GM23338 (cell line): ENCODE measurements around the gene PTPRJ. TPM values are rescaled to one million over a fixed set of nuclear protein-coding genes. Genes with fewer than 3 reads are reported as not detected.
"Not testable (repeated sequence)": the region's sequence is repeated elsewhere in the genome, so short reads cannot be mapped to it uniquely, and the experiment has no call there.

Experiments
- ATAC-seq: fragments of 200-7000 bp; cut with Tn5 transposase; 3 replicates; pipeline ENCODE4 v1.9.1; 2020
- DNase-seq: peaks from one replicate; pipeline ENCODE4 v3.0.0-alpha.2; 2015; ENCODE audit warnings: low spot score
- H2AFZ ChIP-seq: fragments of 200-600 bp; sonication (generic); 2 replicates; pipeline ENCODE4 v1.8.0; 2016; ENCODE audit warnings: antibody characterized with exemption, mild to moderate bottlenecking, moderate library complexity
- H3F3A ChIP-seq: fragments of 200-600 bp; sonication (generic); replicated peaks from 2 replicates; pipeline ENCODE4 v1.8.0; 2017; ENCODE audit warnings: antibody characterized with exemption, mixed run types, low read depth
- H3K27ac ChIP-seq: fragments of 200-600 bp; sonication (generic); 2 replicates; pipeline ENCODE4 v1.6.1; 2016; ENCODE audit warnings: low read depth
- H3K27me3 ChIP-seq: fragments of 200-600 bp; sonication (generic); 2 replicates; pipeline ENCODE4 v1.8.0; 2016; ENCODE audit warnings: mild to moderate bottlenecking, mixed run types, moderate library complexity; ENCODE audit not compliant: insufficient read depth
- H3K36me3 ChIP-seq: fragments of 200-600 bp; sonication (generic); 2 replicates; pipeline ENCODE4 v1.8.0; 2016; ENCODE audit warnings: mild to moderate bottlenecking; ENCODE audit not compliant: insufficient read depth
- H3K4me1 ChIP-seq: fragments of 200-600 bp; sonication (generic); 2 replicates; pipeline ENCODE4 v1.8.0; 2016; ENCODE audit warnings: mild to moderate bottlenecking, moderate library complexity; ENCODE audit not compliant: insufficient read depth
- H3K4me2 ChIP-seq: fragments of 200-600 bp; sonication (generic); 2 replicates; pipeline ENCODE4 v1.7.1; 2017; ENCODE audit warnings: mixed run types
- H3K4me3 ChIP-seq: fragments of 200-600 bp; sonication (generic); 2 replicates; pipeline ENCODE4 v1.6.1; 2016; ENCODE audit warnings: mixed run types
- H3K79me2 ChIP-seq: fragments of 200-600 bp; sonication (generic); replicated peaks from 2 replicates; pipeline ENCODE4 v1.8.0; 2017; ENCODE audit warnings: mild to moderate bottlenecking; ENCODE audit not compliant: insufficient read depth
- H3K9me2 ChIP-seq: fragments of 200-600 bp; sonication (generic); 2 replicates; pipeline ENCODE4 v1.8.0; 2017; ENCODE audit not compliant: insufficient read depth
- H4K20me1 ChIP-seq: fragments of 200-600 bp; sonication (generic); replicated peaks from 2 replicates; pipeline ENCODE4 v1.8.0; 2017; ENCODE audit warnings: mild to moderate bottlenecking; ENCODE audit not compliant: insufficient read depth
- H3K27ac Mint-ChIP-seq: 2 replicates; pipeline ENCODE4 v1.8.0; 2020; ENCODE audit warnings: inconsistent platforms, mild to moderate bottlenecking, moderate library complexity, mixed read lengths
- H3K27me3 Mint-ChIP-seq: 3 replicates; pipeline ENCODE4 v1.8.0; 2022; ENCODE audit warnings: low read depth, mild to moderate bottlenecking, moderate library complexity, mixed read lengths, inconsistent platforms; ENCODE audit not compliant: insufficient read depth, poor library complexity
- H3K36me3 Mint-ChIP-seq: 3 replicates; pipeline ENCODE4 v1.8.0; 2021; ENCODE audit warnings: low read depth, mild to moderate bottlenecking, inconsistent platforms, moderate library complexity, mixed read lengths
- H3K4me1 Mint-ChIP-seq: 3 replicates; pipeline ENCODE4 v1.8.0; 2020; ENCODE audit warnings: mild to moderate bottlenecking, inconsistent platforms, mixed read lengths
- H3K4me3 Mint-ChIP-seq: 3 replicates; pipeline ENCODE4 v1.8.0; 2021; ENCODE audit warnings: moderate library complexity, mild to moderate bottlenecking, inconsistent platforms, mixed read lengths
- H3K9me3 Mint-ChIP-seq: 3 replicates; pipeline ENCODE4 v1.8.0; 2020; ENCODE audit warnings: moderate library complexity, mild to moderate bottlenecking, inconsistent platforms, mixed read lengths
- EZH2 ChIP-seq: fragments of 200-600 bp; sonication (generic); IDR thresholded peaks from one replicate; pipeline ENCODE4 v1.8.0; 2017; ENCODE audit warnings: antibody characterized with exemption, mild to moderate bottlenecking, low read depth; ENCODE audit not compliant: unreplicated experiment
- EZH2phosphoT487 ChIP-seq: fragments of 200-600 bp; sonication (generic); IDR thresholded peaks from one replicate; pipeline ENCODE4 v1.8.1; 2018; ENCODE audit warnings: antibody characterized with exemption; ENCODE audit not compliant: unreplicated experiment
- JUNB ChIP-seq: IDR thresholded peaks from one replicate; pipeline ENCODE4 v1.6.1; 2016; ENCODE audit warnings: antibody characterized with exemption; ENCODE audit not compliant: unreplicated experiment
- NANOG ChIP-seq: IDR thresholded peaks from 2 replicates; pipeline ENCODE4 v1.6.1; 2016; ENCODE audit warnings: antibody characterized with exemption, borderline replicate concordance
- POLR2AphosphoS5 ChIP-seq: IDR thresholded peaks from 2 replicates; pipeline ENCODE4 v1.6.1; 2016; ENCODE audit warnings: antibody characterized with exemption, low read depth
- ZNF114 ChIP-seq: fragments of 250-450 bp; sonication (Bioruptor Pico); IDR thresholded peaks from 2 replicates; pipeline ENCODE4 v1.5.0; 2020; ENCODE audit warnings: mild to moderate bottlenecking, moderate library complexity
- ZNF331 ChIP-seq: fragments of 250-450 bp; sonication (Bioruptor Pico); IDR thresholded peaks from 2 replicates; pipeline ENCODE4 v1.5.0; 2020; ENCODE audit warnings: low read depth, mild to moderate bottlenecking, moderate library complexity
- long read RNA-seq: library from polyadenylated mRNA; unstranded; transcript quantifications from one replicate; pipeline ENCODE4 v2.0.0, GENCODE V29; 2020; ENCODE audit not compliant: unreplicated experiment
- polyA plus RNA-seq: library from polyadenylated mRNA; unstranded; fragments of >200 nt; fragmentation: Nextera tagmentation; extraction: Ambion mirVana; gene quantifications from 2 replicates; pipeline ENCODE4 v1.2.1, GENCODE V29; 2016
- total RNA-seq: library from RNA; depleted of rRNA; stranded (reverse); fragments of >200 nt; shearing (Covaris generic); gene quantifications from 2 replicates; pipeline ENCODE4 v1.2.3, GENCODE V29; 2014; rRNA removed
- TF ChIP-seq, protein P1 (sequence below): IDR thresholded peaks from one replicate; pipeline ENCODE4 v1.6.1; 2018; ENCODE audit warnings: antibody characterized with exemption; ENCODE audit not compliant: unreplicated experiment
- TF ChIP-seq, protein P2 (sequence below), 2 experiments: fragments of 200-600 bp in 1 of 2; sonication (generic) in 1 of 2; conservative IDR thresholded peaks; 2 replicates each; pipeline versions ENCODE4 v1.5.1 to v1.6.1; 2016 to 2017; ENCODE audit warnings: antibody characterized with exemption in 2 of 2, low read depth in 2 of 2, mild to moderate bottlenecking in 2 of 2, moderate library complexity in 1 of 2

PTPRJ gene
- total RNA-seq (14.0 and 16.0 TPM in 2 replicates), polyA plus RNA-seq (3.8 and 4.2 TPM in 2 replicates)
- long read RNA-seq, partial matches to known transcripts = 0 of 2 reads
- long read RNA-seq, other reads (novel, unspliced or antisense) = 2 of 2 reads

DNA sequence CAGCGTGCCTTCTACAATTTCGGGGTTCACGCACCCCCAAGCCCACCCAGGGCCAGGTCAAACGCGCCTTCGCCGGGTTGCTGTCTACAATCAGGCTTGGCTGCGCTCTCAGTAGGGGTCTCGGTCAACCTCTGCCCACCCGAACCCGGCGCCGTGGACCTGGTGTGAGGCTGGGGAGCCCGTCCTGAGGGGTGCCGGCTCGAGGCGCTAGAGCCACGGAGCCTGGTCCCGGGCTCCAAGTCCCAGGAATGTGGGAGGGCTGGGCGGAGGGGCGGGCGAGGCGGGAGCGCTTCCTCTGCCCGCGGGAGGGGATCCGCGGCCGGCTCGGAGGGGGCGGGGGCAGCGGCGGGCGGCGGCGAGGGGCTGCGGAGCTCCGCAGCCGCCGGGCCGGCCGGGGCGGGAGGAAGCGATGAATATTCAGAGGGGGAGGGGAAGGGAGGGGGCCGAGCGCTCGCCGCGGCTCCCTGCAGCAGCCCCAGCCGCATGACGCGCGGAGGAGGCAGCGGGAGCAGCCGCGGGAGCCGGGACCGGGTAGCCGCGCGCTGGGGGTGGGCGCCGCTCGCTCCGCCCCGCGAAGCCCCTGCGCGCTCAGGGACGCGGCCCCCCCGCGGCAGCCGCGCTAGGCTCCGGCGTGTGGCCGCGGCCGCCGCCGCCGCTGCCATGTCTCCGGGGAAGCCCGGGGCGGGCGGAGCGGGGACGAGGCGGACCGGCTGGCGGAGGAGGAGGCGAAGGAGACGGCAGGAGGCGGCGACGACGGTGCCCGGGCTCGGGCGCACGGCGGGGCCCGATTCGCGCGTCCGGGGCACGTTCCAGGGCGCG is at the start of gene PTPRJ:
Gene PTPRJ, plus strand, starts transcription at position 472 of the 819 bp plus-strand sequence. CDS start 354 bp downstream, outside the sequence.
- ATAC-seq = peak; percentile 60

DNA sequence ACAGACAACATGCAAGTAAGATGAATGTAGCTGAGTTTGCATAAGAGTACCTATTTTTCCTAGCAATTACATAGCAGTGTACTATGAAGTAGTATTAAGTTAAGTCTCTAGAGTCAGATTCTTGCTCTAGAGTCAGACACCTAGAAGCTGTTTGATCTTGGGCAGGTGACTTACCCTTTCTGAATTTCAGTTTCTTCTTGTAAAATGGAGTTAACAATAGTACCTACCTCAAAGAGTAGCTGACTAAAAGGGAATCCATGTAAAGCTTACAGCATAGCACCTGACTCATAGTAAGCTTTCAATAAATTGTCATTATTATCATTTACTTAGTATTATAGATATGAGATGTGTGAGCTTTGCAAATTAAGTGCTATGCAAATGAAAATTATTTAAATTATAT is 47.8 kb upstream of the PTPRJ start:
- no peaks in the 10 kb centered on the region for H3K9me3 Mint-ChIP-seq
- Histone ChIP-seq H3K27me3 (no peaks in the 10 kb centered on the region), H3K4me3 (no peak overlapping the region), H3K79me2 (no peaks in the 10 kb centered on the region), H3K9me2 (no peaks in the 10 kb centered on the region), H3K4me2 (no peak overlapping the region), H2AFZ (no peak overlapping the region), H3K36me3 (no peaks in the 10 kb centered on the region), H3F3A (no peaks in the 10 kb centered on the region), H4K20me1 (no peaks in the 10 kb centered on the region), H3K4me1 (no peaks in the 10 kb centered on the region), H3K27ac (no peak overlapping the region)
- DNase-seq (no peak), ATAC-seq (no peak)
- H3K36me3 Mint-ChIP-seq = no peaks in the 10 kb centered on the region
- no peak overlapping the region for H3K27ac Mint-ChIP-seq
- H3K4me3 Mint-ChIP-seq = no peak overlapping the region
- peaks cover 6% of the 10 kb centered on the region; the same call in 2 of the 3 replicates for H3K4me1 Mint-ChIP-seq
- TF ChIP-seq NANOG = no peak
- TF ChIP-seq, protein P1, sequence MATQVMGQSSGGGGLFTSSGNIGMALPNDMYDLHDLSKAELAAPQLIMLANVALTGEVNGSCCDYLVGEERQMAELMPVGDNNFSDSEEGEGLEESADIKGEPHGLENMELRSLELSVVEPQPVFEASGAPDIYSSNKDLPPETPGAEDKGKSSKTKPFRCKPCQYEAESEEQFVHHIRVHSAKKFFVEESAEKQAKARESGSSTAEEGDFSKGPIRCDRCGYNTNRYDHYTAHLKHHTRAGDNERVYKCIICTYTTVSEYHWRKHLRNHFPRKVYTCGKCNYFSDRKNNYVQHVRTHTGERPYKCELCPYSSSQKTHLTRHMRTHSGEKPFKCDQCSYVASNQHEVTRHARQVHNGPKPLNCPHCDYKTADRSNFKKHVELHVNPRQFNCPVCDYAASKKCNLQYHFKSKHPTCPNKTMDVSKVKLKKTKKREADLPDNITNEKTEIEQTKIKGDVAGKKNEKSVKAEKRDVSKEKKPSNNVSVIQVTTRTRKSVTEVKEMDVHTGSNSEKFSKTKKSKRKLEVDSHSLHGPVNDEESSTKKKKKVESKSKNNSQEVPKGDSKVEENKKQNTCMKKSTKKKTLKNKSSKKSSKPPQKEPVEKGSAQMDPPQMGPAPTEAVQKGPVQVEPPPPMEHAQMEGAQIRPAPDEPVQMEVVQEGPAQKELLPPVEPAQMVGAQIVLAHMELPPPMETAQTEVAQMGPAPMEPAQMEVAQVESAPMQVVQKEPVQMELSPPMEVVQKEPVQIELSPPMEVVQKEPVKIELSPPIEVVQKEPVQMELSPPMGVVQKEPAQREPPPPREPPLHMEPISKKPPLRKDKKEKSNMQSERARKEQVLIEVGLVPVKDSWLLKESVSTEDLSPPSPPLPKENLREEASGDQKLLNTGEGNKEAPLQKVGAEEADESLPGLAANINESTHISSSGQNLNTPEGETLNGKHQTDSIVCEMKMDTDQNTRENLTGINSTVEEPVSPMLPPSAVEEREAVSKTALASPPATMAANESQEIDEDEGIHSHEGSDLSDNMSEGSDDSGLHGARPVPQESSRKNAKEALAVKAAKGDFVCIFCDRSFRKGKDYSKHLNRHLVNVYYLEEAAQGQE = no peak
- TF ChIP-seq JUNB = no peak
- TF ChIP-seq EZH2 = no peak
- no peak for TF ChIP-seq ZNF114 (CRISPR knock-in tag)
- TF ChIP-seq, protein P2, sequence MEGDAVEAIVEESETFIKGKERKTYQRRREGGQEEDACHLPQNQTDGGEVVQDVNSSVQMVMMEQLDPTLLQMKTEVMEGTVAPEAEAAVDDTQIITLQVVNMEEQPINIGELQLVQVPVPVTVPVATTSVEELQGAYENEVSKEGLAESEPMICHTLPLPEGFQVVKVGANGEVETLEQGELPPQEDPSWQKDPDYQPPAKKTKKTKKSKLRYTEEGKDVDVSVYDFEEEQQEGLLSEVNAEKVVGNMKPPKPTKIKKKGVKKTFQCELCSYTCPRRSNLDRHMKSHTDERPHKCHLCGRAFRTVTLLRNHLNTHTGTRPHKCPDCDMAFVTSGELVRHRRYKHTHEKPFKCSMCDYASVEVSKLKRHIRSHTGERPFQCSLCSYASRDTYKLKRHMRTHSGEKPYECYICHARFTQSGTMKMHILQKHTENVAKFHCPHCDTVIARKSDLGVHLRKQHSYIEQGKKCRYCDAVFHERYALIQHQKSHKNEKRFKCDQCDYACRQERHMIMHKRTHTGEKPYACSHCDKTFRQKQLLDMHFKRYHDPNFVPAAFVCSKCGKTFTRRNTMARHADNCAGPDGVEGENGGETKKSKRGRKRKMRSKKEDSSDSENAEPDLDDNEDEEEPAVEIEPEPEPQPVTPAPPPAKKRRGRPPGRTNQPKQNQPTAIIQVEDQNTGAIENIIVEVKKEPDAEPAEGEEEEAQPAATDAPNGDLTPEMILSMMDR (conservative IDR thresholded peaks at IDR 0.05; ENCODE audit: low read depth in 2 of 2) = no peak
- TF ChIP-seq POLR2AphosphoS5 = no peak
- no peak for TF ChIP-seq EZH2phosphoT487
- no peak for TF ChIP-seq ZNF331 (CRISPR knock-in tag)
- peaks cover 7% of the 10 kb centered on the region for H3K27me3 Mint-ChIP-seq

More for the DNA sequence above, at the start of gene PTPRJ:
- peak; percentile 78 for DNase-seq
- Mint-ChIP-seq H3K9me3 (no peaks in the 10 kb centered on the region), H3K4me3 (peak within 1 kb of the TSS; percentile 82), H3K27ac (no peak within 1 kb of the TSS), H3K4me1 (peaks cover 22% of the 10 kb centered on the region), H3K36me3 (no peaks in the 10 kb centered on the region; the same call in 2 of the 3 replicates), H3K27me3 (peaks cover 17% of the 10 kb centered on the region)
- Histone ChIP-seq H3K27ac (no peak within 1 kb of the TSS; the same call in 1 of the 2 replicates), H4K20me1 (0 out of 2 replicates have a peak, but pooled peaks cover 3% of the 10 kb centered on the region), H3K36me3 (no peaks in the 10 kb centered on the region; the same call in 1 of the 2 replicates), H2AFZ (peak within 1 kb of the TSS; percentile 98), H3K4me3 (peak within 1 kb of the TSS; percentile 76), H3K79me2 (peaks cover 35% of the 10 kb centered on the region), H3K4me1 (peaks cover 3% of the 10 kb centered on the region; the same call in 1 of the 2 replicates), H3K27me3 (peaks cover 26% of the 10 kb centered on the region), H3K9me2 (no peaks in the 10 kb centered on the region), H3F3A (peaks cover 11% of the 10 kb centered on the region), H3K4me2 (peak within 1 kb of the TSS; percentile 96)
- TF ChIP-seq ZNF331 (CRISPR knock-in tag) (no peak), POLR2AphosphoS5 (peak; percentile 65)

DNA sequence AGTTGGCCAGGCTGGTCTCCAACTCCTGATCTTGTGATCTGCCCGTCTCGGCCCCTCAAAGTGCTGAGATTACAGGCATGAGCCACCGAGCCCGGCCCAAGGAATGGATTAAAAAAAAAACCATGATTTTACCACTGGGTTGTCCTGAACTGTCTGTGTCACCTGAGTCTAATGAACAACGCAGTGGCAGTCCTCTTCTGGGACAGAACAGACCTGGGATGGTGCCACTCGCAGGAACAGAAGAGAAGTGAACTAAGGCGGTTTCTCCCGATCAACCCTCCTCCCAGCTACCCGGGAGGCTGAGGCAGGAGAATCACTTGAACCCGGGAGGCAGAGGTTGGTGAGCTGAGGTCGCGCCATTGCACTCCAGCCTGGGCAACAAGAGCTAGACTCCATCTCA is 46.6 kb upstream of the PTPRJ start:
- H3K4me3 Mint-ChIP-seq, H3K79me2 ChIP-seq, H3K36me3 ChIP-seq, H3K4me1 Mint-ChIP-seq, H3K27me3 Mint-ChIP-seq, H3F3A ChIP-seq, H3K9me3 Mint-ChIP-seq, H3K4me2 ChIP-seq, ATAC-seq, H4K20me1 ChIP-seq, H3K36me3 Mint-ChIP-seq, H3K27ac ChIP-seq, DNase-seq, H3K27me3 ChIP-seq, H2AFZ ChIP-seq, H3K9me2 ChIP-seq, H3K4me3 ChIP-seq, H3K4me1 ChIP-seq, H3K27ac Mint-ChIP-seq: not testable (repeated sequence)
